GM20000 (cell line): Measurements from ENCODE around the gene LRRC8C.

ENCODE experiments used
- DNase-seq: peaks from one replicate; pipeline ENCODE4 v3.0.0; 2012; ENCODE audit warnings: low spot score
- TF ChIP-seq, protein P1 (sequence below): IDR thresholded peaks from 2 replicates; pipeline ENCODE4 v1.5.1; 2012; ENCODE audit warnings: mild to moderate bottlenecking, control low read depth; ENCODE audit errors: extremely low read depth, missing control alignments

Gene LRRC8C

DNA sequence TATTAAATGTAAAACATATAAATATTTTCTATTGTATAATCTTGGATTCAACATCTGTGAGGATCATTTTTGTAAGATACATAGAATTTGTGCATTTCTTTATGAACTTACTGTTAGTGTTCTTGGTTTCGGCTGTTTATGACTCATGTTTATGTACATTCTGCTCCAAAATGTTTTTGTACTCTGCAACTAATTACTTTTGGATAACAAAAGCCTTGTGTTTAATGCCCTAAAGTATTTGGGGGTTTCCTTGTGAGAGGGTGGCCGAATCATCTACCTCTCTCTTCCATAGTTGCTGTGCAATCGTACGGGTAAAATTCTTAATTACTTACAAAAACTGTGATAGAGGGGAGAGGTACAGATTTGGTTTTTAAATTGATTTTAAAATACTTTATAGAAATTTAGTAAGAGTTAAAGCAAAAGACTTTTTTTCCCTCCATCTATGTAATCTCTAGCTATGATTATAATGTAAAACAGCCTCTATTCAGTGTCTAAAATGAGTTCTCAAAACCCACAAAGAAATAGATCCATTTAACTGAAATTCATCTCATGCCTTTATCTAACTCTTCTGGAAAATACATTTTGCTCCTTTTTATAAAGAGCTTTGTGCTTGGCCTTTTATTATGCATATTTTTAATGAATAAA lies 38.7 kb upstream of the LRRC8C start:
- DNase-seq: no peak
- TF ChIP-seq, protein P1, sequence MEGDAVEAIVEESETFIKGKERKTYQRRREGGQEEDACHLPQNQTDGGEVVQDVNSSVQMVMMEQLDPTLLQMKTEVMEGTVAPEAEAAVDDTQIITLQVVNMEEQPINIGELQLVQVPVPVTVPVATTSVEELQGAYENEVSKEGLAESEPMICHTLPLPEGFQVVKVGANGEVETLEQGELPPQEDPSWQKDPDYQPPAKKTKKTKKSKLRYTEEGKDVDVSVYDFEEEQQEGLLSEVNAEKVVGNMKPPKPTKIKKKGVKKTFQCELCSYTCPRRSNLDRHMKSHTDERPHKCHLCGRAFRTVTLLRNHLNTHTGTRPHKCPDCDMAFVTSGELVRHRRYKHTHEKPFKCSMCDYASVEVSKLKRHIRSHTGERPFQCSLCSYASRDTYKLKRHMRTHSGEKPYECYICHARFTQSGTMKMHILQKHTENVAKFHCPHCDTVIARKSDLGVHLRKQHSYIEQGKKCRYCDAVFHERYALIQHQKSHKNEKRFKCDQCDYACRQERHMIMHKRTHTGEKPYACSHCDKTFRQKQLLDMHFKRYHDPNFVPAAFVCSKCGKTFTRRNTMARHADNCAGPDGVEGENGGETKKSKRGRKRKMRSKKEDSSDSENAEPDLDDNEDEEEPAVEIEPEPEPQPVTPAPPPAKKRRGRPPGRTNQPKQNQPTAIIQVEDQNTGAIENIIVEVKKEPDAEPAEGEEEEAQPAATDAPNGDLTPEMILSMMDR: no peak

- TF ChIP-seq, protein P1: no peak
- DNase-seq: no peak
Measured at GRCh38 chr1:89596698-89597097, 36.2 kb upstream of the LRRC8C start.

DNA sequence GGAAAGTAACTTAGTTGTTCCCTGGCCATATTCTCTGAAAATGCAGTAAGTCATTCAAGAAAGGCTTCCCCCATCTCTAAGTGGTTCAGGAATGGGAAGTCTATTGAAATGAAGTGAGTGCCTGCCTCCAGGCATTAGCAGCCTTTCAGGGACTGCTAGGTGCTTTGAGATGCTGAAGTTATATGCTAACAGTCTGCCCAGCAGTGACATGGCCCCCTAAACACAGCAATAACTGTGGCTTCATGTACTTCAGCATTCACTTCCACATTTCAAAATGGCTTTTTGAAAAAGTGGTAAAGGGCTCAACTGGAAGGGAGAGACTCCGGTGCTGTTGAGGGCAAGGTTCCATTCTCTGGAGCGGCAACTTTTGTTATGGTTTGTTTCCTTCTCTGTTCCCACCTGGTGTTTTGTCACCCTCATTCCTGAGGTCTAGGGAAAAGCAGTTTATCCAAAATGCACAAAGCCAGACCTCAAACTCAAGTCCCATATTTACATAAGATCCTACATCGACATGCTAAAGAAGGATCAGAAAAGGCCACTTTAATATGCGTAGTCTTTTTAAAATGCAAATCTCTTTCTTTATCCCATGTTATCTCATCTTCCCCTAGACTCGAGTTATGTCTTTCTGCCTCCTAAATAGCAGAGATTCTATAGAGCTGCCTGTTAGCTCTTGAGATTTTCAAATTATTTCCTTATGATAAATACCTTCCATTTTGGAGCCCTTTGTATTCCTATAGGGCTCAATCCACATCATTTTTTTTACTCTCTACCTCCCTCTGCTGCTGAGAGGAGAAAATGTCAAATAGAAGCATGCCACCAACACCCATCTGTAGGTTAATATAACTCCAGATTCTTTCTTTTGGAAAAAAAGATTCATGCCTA lies 34.2 kb upstream of the LRRC8C start:
- TF ChIP-seq, protein P1: peak; percentile 41

DNA sequence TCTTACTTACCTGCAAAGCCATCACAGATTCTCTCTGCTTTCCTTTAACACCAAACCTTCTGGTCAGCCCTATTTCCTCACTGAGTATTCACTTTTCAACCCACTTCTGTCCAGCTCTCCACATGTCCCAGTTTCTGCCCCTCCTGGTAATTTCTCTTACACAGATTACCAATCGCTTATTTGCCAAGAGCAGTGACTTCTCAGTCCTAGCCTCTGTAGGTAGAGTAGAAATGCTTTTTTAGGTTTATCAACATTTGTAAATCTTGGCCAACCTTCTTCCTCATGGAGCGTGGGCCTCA lies 33.6 kb upstream of the LRRC8C start:
- no peak for DNase-seq
- TF ChIP-seq, protein P1: no peak

More for the DNA sequence above, 34.2 kb upstream of the LRRC8C start:
- peak; percentile 46 for DNase-seq

DNA sequence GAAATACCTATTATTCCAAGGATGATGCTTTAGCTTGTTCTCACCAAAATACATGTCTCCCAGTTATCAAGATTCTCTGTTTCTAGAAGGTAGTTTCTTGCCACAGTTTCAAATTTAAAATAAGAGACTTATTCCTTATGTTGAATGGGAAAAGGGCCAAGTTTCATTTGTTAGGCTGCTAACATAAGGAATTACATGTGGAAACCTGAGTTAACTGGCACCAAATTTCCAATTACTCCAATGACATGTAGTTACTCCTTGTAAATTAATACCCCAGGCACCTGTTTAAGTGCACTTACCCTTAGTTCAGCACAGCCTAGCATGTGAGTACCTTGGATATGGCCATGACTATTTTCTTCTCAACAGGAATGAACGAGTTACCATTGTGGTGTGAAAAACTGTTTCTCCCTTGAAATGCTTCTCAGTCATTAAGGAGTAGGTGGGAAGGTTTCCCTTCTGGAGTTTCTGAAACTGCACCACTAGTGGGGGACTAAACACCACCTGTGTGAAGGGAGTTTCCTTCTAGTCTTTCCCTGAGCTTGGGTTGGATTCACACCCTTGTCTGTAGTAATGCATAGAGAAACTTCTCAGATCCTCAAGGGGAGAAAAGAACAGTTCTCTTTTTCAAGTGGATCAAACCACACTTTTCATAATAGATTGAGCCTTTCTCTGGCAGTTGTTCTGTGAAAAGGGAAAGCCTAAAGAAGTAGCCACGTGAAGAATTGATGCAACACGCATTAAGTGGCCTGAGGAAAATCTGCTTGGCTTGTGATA lies 32.3 kb upstream of the LRRC8C start:
- TF ChIP-seq, protein P1: no peak
- DNase-seq: no peak

- DNase-seq: no peak
- TF ChIP-seq, protein P1: no peak
Measured at GRCh38 chr1:89602871-89603404, 30.0 kb upstream of the LRRC8C start.
